ENCODE measurements around the gene LRRTM1. TPM values are rescaled to one million over a fixed set of nuclear protein-coding genes. Genes with fewer than 3 reads are reported as not detected.

Gene LRRTM1
- polyA plus RNA-seq, 1 donor from 2014 or later: 0.61 TPM

DNA sequence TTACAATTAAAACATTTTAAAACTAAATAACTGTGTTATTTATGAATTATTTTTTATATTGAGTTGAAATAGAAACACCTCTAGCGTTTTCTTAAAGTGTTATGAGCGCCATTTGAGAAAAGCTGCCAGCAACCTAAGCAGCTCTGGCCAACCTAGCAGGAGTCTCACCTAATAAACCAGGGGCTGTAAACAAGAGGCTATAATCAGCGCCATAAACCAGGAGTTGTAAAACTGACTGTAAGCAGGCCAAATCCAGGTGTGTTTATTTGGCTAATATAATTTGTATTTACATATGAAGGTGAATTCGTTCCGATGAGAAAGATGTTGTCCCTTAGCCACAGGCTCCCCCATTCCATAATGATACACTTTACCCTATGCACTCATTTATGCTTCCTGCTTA is 34.7 kb downstream of the LRRTM1 start:
- Histone ChIP-seq H3F3A (ENCODE audit: insufficient read depth, low read length, poor library complexity, severe bottlenecking) (no peaks in the 10 kb centered on the region), H3K27me3 (ENCODE audit: insufficient read depth, low read depth, low read length) (no peaks in the 10 kb centered on the region), H3K4me2 (ENCODE audit: low read length) (no peak overlapping the region), H3K9me3 (ENCODE audit: low read length) (no peaks in the 10 kb centered on the region), H3K36me3 (ENCODE audit: insufficient read depth, low read length) (no peaks in the 10 kb centered on the region), H3K9ac (ENCODE audit: low read length) (no peak overlapping the region), H4K20me1 (ENCODE audit: insufficient read depth) (no peaks in the 10 kb centered on the region), H3K79me2 (replicated peaks; ENCODE audit: insufficient read depth, low read length) (no peaks in the 10 kb centered on the region), H3K9me2 (ENCODE audit: insufficient read depth, low read length) (no peaks in the 10 kb centered on the region), H3K4me3 (ENCODE audit: low read length) (no peak overlapping the region), H3K27ac (ENCODE audit: low read length) (no peak overlapping the region), H2AFZ (ENCODE audit: low read depth, low read length) (no peak overlapping the region)
- TF ChIP-seq POLR2AphosphoS5 (IDR thresholded peaks at IDR 0.05) (no peak), SMC3 (conservative IDR thresholded peaks at IDR 0.05; ENCODE audit: poor library complexity) (no peak), TAF1 (IDR thresholded peaks at IDR 0.05; ENCODE audit: low read depth) (no peak), EP300 (conservative IDR thresholded peaks at IDR 0.05; ENCODE audit: poor library complexity, severe bottlenecking) (no peak), EZH2 (IDR thresholded peaks at IDR 0.05; ENCODE audit: borderline replicate concordance, insufficient read depth, low read length, poor library complexity, severe bottlenecking) (no peak)
- TF ChIP-seq, protein P1, sequence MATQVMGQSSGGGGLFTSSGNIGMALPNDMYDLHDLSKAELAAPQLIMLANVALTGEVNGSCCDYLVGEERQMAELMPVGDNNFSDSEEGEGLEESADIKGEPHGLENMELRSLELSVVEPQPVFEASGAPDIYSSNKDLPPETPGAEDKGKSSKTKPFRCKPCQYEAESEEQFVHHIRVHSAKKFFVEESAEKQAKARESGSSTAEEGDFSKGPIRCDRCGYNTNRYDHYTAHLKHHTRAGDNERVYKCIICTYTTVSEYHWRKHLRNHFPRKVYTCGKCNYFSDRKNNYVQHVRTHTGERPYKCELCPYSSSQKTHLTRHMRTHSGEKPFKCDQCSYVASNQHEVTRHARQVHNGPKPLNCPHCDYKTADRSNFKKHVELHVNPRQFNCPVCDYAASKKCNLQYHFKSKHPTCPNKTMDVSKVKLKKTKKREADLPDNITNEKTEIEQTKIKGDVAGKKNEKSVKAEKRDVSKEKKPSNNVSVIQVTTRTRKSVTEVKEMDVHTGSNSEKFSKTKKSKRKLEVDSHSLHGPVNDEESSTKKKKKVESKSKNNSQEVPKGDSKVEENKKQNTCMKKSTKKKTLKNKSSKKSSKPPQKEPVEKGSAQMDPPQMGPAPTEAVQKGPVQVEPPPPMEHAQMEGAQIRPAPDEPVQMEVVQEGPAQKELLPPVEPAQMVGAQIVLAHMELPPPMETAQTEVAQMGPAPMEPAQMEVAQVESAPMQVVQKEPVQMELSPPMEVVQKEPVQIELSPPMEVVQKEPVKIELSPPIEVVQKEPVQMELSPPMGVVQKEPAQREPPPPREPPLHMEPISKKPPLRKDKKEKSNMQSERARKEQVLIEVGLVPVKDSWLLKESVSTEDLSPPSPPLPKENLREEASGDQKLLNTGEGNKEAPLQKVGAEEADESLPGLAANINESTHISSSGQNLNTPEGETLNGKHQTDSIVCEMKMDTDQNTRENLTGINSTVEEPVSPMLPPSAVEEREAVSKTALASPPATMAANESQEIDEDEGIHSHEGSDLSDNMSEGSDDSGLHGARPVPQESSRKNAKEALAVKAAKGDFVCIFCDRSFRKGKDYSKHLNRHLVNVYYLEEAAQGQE (IDR thresholded peaks at IDR 0.05; ENCODE audit: borderline replicate concordance): no peak

DNA sequence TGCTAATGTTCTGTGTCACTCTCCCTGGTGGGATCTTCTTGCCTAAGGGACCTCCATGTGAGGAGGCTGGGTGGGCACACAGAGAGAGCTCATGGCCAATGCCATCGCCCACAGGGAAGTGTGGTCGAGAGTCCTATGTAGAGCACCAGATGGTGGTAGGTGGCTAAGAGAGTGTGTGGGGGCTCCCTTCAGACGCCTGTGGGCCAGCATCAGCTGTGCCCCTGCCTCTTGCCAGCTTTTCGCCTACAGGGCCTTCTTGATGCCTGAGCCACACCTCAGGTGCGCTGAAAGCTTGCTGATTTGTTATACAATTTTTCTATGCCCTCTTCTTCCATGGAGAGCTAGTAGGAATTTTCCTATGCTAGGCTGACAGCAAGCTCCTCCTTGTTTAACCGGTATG is 38.3 kb downstream of the LRRTM1 start:
- Histone ChIP-seq H3K27me3 (ENCODE audit: insufficient read depth, low read depth, low read length) (no peaks in the 10 kb centered on the region), H3K9ac (ENCODE audit: low read length) (no peak overlapping the region), H3F3A (ENCODE audit: insufficient read depth, low read length, poor library complexity, severe bottlenecking) (no peaks in the 10 kb centered on the region), H3K9me3 (ENCODE audit: low read length) (peaks cover 2% of the 10 kb centered on the region), H4K20me1 (ENCODE audit: insufficient read depth) (no peaks in the 10 kb centered on the region), H3K36me3 (ENCODE audit: insufficient read depth, low read length) (no peaks in the 10 kb centered on the region), H3K4me3 (ENCODE audit: low read length) (no peak overlapping the region), H3K27ac (ENCODE audit: low read length) (no peak overlapping the region), H3K9me2 (ENCODE audit: insufficient read depth, low read length) (no peaks in the 10 kb centered on the region), H2AFZ (ENCODE audit: low read depth, low read length) (no peak overlapping the region), H3K4me2 (ENCODE audit: low read length) (no peak overlapping the region), H3K79me2 (replicated peaks; ENCODE audit: insufficient read depth, low read length) (no peaks in the 10 kb centered on the region)
- TF ChIP-seq MXI1 (conservative IDR thresholded peaks at IDR 0.05; ENCODE audit: poor library complexity, severe bottlenecking) (no peak), POLR2AphosphoS5 (IDR thresholded peaks at IDR 0.05) (no peak), SMC3 (conservative IDR thresholded peaks at IDR 0.05; ENCODE audit: poor library complexity) (no peak), EZH2 (IDR thresholded peaks at IDR 0.05; ENCODE audit: borderline replicate concordance, insufficient read depth, low read length, poor library complexity, severe bottlenecking) (no peak), EP300 (conservative IDR thresholded peaks at IDR 0.05; ENCODE audit: poor library complexity, severe bottlenecking) (no peak), RAD21 (conservative IDR thresholded peaks at IDR 0.05) (no peak)
- TF ChIP-seq, protein P1 (IDR thresholded peaks at IDR 0.05; ENCODE audit: borderline replicate concordance): no peak
